HG02885 (cell line): ENCODE data around the gene TRAM1L1.

Experiments used
- ATAC-seq: cut with Tn5 transposase; IDR thresholded peaks from one replicate; pipeline ENCODE4 v1.9.1; 2021; ENCODE audit warnings: mild to moderate bottlenecking; ENCODE audit not compliant: unreplicated experiment, poor library complexity

TRAM1L1 gene

DNA sequence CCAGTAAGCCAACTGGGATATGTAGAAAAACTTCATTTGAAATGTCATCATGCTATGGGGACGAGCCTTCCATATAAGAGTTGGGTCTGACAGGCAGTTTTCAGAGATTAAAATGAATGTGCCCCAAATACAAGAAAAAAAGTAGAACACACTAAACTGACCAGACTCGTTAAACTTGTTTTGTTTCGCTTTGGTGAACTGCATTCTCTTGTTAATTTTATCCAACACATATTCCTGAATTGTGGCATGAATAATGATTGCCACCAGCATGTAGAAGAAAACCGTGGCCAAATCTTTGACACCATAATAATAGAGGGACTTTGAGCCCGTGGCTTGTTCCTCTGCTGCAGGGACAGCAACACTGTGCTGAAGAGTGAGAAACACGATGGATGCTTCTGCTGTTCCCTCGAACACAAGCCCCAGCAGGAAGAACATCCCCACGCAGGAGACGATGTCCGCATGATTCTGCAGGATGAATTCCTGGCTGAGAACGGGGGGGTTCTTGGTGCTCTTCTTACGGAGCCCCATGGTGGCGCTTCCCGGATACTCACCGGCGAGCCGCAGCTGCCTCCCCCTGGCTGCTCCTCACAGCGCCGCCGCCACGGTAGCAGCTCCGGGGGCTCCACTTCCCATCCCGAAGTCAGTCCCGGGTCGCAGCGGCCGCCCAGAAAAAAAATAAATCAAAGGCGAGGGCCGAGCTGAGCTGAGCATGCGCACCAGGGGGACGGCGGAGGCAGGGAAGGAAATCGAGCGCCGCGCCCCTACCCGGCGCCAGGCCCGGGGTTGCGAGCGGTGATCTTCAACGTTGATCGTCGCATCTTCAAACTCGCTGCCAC lies at the start of gene TRAM1L1:
Gene TRAM1L1, minus strand, starts transcription at position 711 of the 836 bp plus-strand sequence. Its CDS starts 183 bp downstream, at position 528.
- no peak for ATAC-seq

DNA sequence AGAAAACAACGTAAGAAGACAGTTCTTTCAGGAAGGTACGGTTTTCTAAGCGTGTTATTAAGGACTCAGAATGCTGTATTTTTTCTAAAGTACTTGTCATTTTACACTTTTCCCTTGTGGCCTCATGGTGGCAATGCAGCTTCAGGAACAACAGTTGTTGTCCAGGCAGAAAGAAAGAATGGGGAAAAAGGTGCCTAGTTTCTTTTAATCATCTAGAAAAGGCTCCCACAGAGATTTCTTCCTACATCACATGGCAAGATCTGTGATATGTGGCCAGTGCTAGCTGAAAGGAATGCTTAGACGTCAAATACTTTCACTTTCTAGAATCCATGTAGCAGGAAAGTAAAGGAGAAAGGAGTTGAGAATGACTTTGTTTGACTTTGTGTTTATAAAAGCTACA lies 49.0 kb upstream of the TRAM1L1 start:
- ATAC-seq = peak; percentile 66

- no peak for ATAC-seq
Measured at GRCh38 chr4:117096886-117097285, 11.5 kb upstream of the TRAM1L1 start.

GRCh38 chr4:117096462-117096861 lies 11.1 kb upstream of the TRAM1L1 start:
- ATAC-seq = no peak

DNA sequence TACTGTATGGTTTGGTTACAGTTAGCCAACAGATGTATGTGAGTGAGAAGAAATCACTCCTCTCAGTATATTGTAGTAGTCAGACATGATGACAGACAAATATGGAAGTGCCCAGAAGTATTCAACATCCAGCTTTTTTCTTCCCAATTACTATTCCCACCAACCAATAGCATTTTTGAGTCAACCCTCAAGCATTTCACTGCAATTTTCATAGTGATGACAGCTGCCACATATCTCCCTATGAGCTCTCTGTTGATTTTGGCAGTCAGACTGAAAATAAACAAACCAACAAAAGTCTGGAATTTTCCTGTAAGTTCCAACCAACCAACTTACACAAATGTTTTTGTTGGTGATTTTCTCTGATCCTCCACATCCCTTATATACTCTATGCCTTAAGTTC lies 8.2 kb upstream of the TRAM1L1 start:
- ATAC-seq = no peak

DNA sequence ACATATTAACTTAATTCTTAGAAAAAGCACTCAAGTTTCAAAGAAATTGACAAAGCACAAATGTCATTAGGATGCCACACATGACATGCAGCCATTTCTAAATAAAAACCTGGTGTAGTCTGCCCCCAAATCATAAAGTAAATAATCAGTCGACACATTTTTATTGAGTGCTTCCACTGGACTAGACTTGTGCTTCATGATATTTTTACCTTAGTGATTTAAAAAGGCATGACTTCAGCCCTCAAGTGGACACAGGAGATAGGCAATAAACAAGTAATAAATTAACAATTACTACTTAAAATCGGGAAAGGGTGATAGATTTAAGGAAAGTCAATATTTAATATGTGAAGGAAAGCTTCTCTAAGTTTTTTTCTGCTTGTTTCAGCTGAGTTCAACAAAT lies 7.6 kb downstream of the TRAM1L1 start:
- ATAC-seq = no peak

- ATAC-seq = no peak
Measured at GRCh38 chr4:117068120-117068519, 17.3 kb downstream of the TRAM1L1 start.

DNA sequence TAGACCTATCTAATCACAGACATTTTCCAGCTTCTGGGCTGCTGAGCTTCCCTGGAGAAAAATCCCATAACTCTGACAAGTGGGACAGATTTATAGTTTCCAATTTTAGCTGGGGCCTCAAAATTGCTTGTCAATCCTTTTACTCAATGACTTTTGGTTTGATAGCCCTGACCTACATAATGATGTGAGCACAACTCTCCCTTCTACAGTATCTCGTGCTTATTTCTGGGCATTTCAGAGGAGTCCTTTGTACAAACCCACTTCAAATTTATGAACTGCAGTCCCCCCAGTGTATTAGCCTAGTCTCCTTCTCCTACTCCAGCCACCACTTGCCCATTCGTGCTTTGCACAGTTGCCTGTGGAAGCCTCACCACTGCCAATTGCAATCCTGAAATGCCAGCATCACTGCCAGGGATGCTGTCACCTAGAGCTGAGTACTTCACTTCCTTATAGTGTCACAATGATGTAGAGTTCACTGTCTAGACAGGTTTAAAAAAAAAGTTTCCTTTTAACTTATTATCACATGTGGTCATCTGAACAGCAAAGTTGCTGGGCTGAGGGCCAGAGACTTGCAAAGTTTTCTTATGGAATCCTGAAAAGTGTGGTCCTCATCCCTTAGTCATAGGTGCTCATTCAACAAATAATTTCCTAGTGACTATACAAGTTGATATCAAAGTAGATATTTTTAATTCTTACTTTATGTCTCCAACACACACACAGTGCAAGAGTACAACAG lies 21.2 kb downstream of the TRAM1L1 start:
- ATAC-seq = no peak

DNA sequence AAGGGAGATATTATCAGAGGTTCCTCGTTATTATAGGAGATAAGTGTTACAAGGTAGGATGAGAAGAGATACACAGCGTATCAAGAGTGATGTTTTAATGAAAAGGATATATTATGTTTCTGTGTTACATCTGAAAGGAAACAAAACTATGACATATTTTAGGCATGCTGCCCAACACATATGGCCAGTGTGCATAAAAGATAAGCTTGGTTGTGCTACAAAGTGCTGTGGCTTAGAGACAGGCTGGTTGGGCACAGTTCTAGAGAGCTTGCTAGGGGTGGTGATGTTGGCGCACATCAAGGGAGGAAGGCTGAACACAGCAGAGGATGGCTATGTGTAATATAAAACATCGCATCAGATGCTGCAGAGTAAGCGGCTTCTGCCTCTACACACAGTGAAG lies 42.4 kb downstream of the TRAM1L1 start:
- ATAC-seq = no peak
